Mesenchymal stem cell (in vitro differentiated cells and primary cell): Measurements from ENCODE around the gene TMEM150C.

ENCODE experiments used
- DNase-seq: peaks from one replicate; pipeline ENCODE4 v3.0.0-alpha.2; 2013
- H2AFZ ChIP-seq: one replicate; pipeline ENCODE4 v1.6.1; 2013; ENCODE audit warnings: low read depth, mild to moderate bottlenecking, control low read depth, inconsistent platforms, low read length, moderate library complexity
- H2AK5ac ChIP-seq: 2 replicates; pipeline ENCODE4 v1.6.1; 2013; ENCODE audit warnings: low read length, moderate library complexity, mild to moderate bottlenecking, inconsistent platforms; ENCODE audit not compliant: severe bottlenecking
- H2BK120ac ChIP-seq: one replicate; pipeline ENCODE4 v1.6.1; 2013; ENCODE audit warnings: low read depth, mild to moderate bottlenecking, inconsistent platforms, low read length, moderate library complexity
- H2BK12ac ChIP-seq, 2 experiments: one replicate each; pipeline ENCODE4 v1.6.1; 2013; ENCODE audit warnings: inconsistent platforms in 2 of 2, low read length in 2 of 2, mild to moderate bottlenecking in 2 of 2, moderate library complexity in 2 of 2, control low read depth in 1 of 2
- H2BK15ac ChIP-seq: one replicate; pipeline ENCODE4 v1.6.1; 2013; ENCODE audit warnings: mild to moderate bottlenecking, low read depth, inconsistent platforms; ENCODE audit not compliant: poor library complexity, severe bottlenecking
- H2BK5ac ChIP-seq: 2 replicates; pipeline ENCODE4 v1.6.1; 2013; ENCODE audit warnings: low read depth, mild to moderate bottlenecking, low read length, control low read depth, inconsistent platforms; ENCODE audit not compliant: poor library complexity, severe bottlenecking
- H3K14ac ChIP-seq, 2 experiments: one replicate each; pipeline ENCODE4 v1.6.1; 2013; ENCODE audit warnings: inconsistent platforms in 2 of 2, low read length in 2 of 2, control low read depth in 1 of 2, mild to moderate bottlenecking in 1 of 2, moderate library complexity in 1 of 2
- H3K18ac ChIP-seq, 2 experiments: one replicate each; pipeline ENCODE4 v1.6.1; 2013; ENCODE audit warnings: inconsistent platforms in 2 of 2, low read length in 2 of 2, control low read depth in 1 of 2, low read depth in 1 of 2, mild to moderate bottlenecking in 1 of 2
- H3K23ac ChIP-seq, 2 experiments: one replicate each; pipeline ENCODE4 v1.6.1; 2013; ENCODE audit warnings: inconsistent platforms in 2 of 2, low read length in 2 of 2, mild to moderate bottlenecking in 2 of 2, moderate library complexity in 2 of 2, control low read depth in 1 of 2
- H3K27ac ChIP-seq: 2 replicates; pipeline ENCODE4 v1.5.1; 2013; ENCODE audit warnings: mild to moderate bottlenecking, moderate library complexity, low read length, control low read depth, inconsistent platforms; ENCODE audit not compliant: poor library complexity, severe bottlenecking
- H3K27me3 ChIP-seq, 2 experiments: 2 replicates each; pipeline versions ENCODE4 v1.6.1 to v1.7.0; 2013; ENCODE audit warnings: low read length in 2 of 2, mild to moderate bottlenecking in 2 of 2, moderate library complexity in 2 of 2, control low read depth in 1 of 2, inconsistent platforms in 1 of 2; ENCODE audit not compliant: control insufficient read depth in 1 of 2, insufficient read depth in 1 of 2
- H3K36me3 ChIP-seq, 2 experiments: 2 replicates each; pipeline versions ENCODE4 v1.6.1 to v1.7.0; 2013; ENCODE audit warnings: low read length in 2 of 2, control low read depth in 1 of 2, inconsistent platforms in 1 of 2, low read depth in 1 of 2, mild to moderate bottlenecking in 1 of 2; ENCODE audit not compliant: insufficient read depth in 2 of 2, control insufficient read depth in 1 of 2
- H3K4ac ChIP-seq, 2 experiments: one replicate each; pipeline ENCODE4 v1.6.1; 2013; ENCODE audit warnings: inconsistent platforms in 2 of 2, low read length in 2 of 2, mild to moderate bottlenecking in 2 of 2, moderate library complexity in 2 of 2, control low read depth in 1 of 2, low read depth in 1 of 2
- H3K4me1 ChIP-seq: 2 replicates; pipeline ENCODE4 v1.6.1; 2013; ENCODE audit warnings: low read depth, low read length, control low read depth; ENCODE audit not compliant: control insufficient read depth, insufficient read depth
- H3K4me2 ChIP-seq: 2 replicates; pipeline ENCODE4 v1.6.1; 2013; ENCODE audit warnings: low read length, mild to moderate bottlenecking, inconsistent platforms; ENCODE audit not compliant: poor library complexity, severe bottlenecking
- H3K4me3 ChIP-seq, 2 experiments: 2 replicates each; pipeline versions ENCODE4 v1.5.1 to v1.7.0; 2013; ENCODE audit warnings: low read length in 2 of 2, mild to moderate bottlenecking in 2 of 2, control low read depth in 1 of 2, low read depth in 1 of 2; ENCODE audit not compliant: insufficient read depth in 1 of 2
- H3K79me1 ChIP-seq: replicated peaks from 2 replicates; pipeline ENCODE4 v1.6.1; 2013; ENCODE audit warnings: mild to moderate bottlenecking, control low read depth, low read length, inconsistent platforms; ENCODE audit not compliant: poor library complexity, severe bottlenecking
- H3K9ac ChIP-seq: 2 replicates; pipeline ENCODE4 v1.7.0; 2013; ENCODE audit warnings: mild to moderate bottlenecking, low read length, moderate library complexity
- H3K9me3 ChIP-seq: 2 replicates; pipeline ENCODE4 v1.7.0; 2013; ENCODE audit warnings: mild to moderate bottlenecking, low read length; ENCODE audit not compliant: control insufficient read depth
- H4K8ac ChIP-seq: one replicate; pipeline ENCODE4 v1.6.1; 2013; ENCODE audit warnings: inconsistent platforms, mild to moderate bottlenecking, low read length, moderate library complexity
- H4K91ac ChIP-seq: one replicate; pipeline ENCODE4 v1.6.1; 2013; ENCODE audit warnings: mild to moderate bottlenecking, low read length, inconsistent platforms
- WGBS: methylation state at CpG from one replicate; pipeline ENCODE4 v1.1.7; 2013; ENCODE audit warnings: mixed read lengths; 5-methylcytosine and 5-hydroxymethylcytosine counted together

TMEM150C gene

DNA sequence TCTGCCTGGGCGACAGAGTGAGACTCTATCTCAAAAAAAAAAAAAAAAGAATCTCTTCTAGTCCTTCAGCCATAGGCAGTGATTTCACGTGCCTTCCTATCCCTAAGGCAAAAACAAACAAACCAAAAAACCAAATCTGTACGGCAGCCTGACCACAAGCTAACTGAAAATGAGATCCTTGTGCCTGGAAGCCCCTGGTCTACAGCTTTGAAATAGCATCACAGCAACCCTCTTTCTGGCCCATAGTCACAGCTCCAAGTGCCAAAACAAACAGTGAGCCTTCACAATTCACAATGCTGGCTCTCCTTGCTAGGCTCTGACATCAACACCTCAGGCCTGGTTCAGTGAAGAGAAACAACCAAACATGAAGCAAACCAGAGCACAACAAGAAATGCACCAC is 46.1 kb downstream of the TMEM150C start:
- H2AFZ ChIP-seq, result no peak overlapping the region
- no peak overlapping the region for H3K4ac ChIP-seq
- H2BK5ac ChIP-seq, result no peak overlapping the region
- H3K9me3 ChIP-seq, result no peaks in the 10 kb centered on the region
- H2BK15ac ChIP-seq, result no peak overlapping the region
- H3K18ac ChIP-seq, result no peak overlapping the region
- no peak overlapping the region for H4K91ac ChIP-seq
- H4K8ac ChIP-seq, result no peak overlapping the region
- no peak overlapping the region for H2AK5ac ChIP-seq
- no peaks in the 10 kb centered on the region for H3K36me3 ChIP-seq
- no peaks in the 10 kb centered on the region for H3K27me3 ChIP-seq
- H3K9ac ChIP-seq, result no peak overlapping the region
- peak; percentile 18 for DNase-seq
- no peak overlapping the region for H3K4me2 ChIP-seq
- no peak overlapping the region for H3K4me3 ChIP-seq
- H3K4me1 ChIP-seq, result peaks cover 10% of the 10 kb centered on the region
- no peak overlapping the region for H3K23ac ChIP-seq
- H2BK12ac ChIP-seq, result no peak overlapping the region
- H3K27ac ChIP-seq, result no peak overlapping the region
- WGBS, result 76% methylated on average over 3 of the region's 3 CpGs
- H2BK120ac ChIP-seq, result no peak overlapping the region
- H3K79me1 ChIP-seq, result no peaks in the 10 kb centered on the region
- no peak overlapping the region for H3K14ac ChIP-seq

DNA sequence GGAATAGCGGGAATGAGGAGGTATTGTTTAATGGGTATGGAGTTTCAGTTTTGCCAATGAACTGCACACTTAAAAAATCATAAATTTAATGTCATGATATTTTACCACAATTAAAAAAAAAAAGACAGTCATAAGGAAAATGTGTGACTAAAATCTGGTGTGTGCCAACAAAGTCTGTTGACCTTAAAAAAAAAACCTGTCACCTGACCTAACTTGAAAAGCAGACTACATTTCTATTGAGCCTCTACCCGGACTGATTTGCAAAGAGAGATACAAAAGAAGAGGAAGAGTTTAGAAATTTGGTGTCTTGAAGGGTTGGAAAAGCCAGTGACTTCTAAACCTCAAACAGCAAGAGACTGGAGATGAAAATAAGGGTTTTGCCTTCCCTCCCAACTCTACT is 48.4 kb downstream of the TMEM150C start:
- Histone ChIP-seq H3K4me1 (peaks cover 5% of the 10 kb centered on the region), H3K23ac (no peak overlapping the region), H3K4ac (no peak overlapping the region), H3K79me1 (no peaks in the 10 kb centered on the region), H3K9me3 (no peaks in the 10 kb centered on the region), H4K8ac (no peak overlapping the region), H3K18ac (no peak overlapping the region), H3K4me3 (no peak overlapping the region), H3K36me3 (no peaks in the 10 kb centered on the region), H3K9ac (no peak overlapping the region), H3K27ac (no peak overlapping the region), H2BK15ac (no peak overlapping the region), H2BK12ac (no peak overlapping the region), H3K14ac (no peak overlapping the region), H4K91ac (no peak overlapping the region), H2BK5ac (no peak overlapping the region), H3K4me2 (no peak overlapping the region), H2BK120ac (no peak overlapping the region), H2AFZ (no peak overlapping the region), H2AK5ac (no peak overlapping the region), H3K27me3 (no peaks in the 10 kb centered on the region)
- no peak for DNase-seq
- WGBS, result 71% methylated on average over 1 of the region's 2 CpGs

DNA sequence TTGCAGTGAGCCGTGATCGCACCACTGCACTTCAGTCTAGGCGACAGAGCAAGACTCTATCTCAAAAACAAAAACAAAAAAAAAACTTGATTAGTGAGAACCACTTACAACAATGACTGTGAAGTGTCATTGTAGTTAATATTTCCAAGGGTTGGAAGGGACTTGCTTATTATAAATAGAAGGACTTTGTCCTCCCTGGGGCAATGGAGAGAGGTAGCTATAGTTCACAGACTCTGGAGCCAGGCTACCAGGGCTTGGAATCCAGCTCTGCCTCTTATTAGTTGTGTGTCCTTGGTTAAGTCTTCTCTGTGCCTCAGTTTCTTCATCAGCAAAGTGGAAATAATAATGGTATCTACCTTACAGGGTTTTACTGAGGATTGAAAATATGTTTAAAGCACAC is 51.6 kb downstream of the TMEM150C start:
- H2BK120ac ChIP-seq, result no peak overlapping the region
- no peak overlapping the region for H3K18ac ChIP-seq
- no peak overlapping the region for H4K91ac ChIP-seq
- no peak overlapping the region for H4K8ac ChIP-seq
- H3K23ac ChIP-seq, result no peak overlapping the region
- WGBS, result no CpG with 5 or more reads among the region's 3 CpGs
- no peak overlapping the region for H3K27ac ChIP-seq
- H3K4me1 ChIP-seq, result no peaks in the 10 kb centered on the region
- no peak overlapping the region for H2AK5ac ChIP-seq
- no peak overlapping the region for H2BK5ac ChIP-seq
- no peaks in the 10 kb centered on the region for H3K36me3 ChIP-seq
- no peak overlapping the region for H3K14ac ChIP-seq
- H3K4me2 ChIP-seq, result no peak overlapping the region
- no peak overlapping the region for H2BK12ac ChIP-seq
- H3K4me3 ChIP-seq, result no peak overlapping the region
- no peak overlapping the region for H2AFZ ChIP-seq
- no peaks in the 10 kb centered on the region for H3K9me3 ChIP-seq
- H3K79me1 ChIP-seq, result no peaks in the 10 kb centered on the region
- H2BK15ac ChIP-seq, result no peak overlapping the region
- H3K27me3 ChIP-seq, result no peaks in the 10 kb centered on the region
- DNase-seq, result no peak
- no peak overlapping the region for H3K4ac ChIP-seq
- H3K9ac ChIP-seq, result no peak overlapping the region

DNA sequence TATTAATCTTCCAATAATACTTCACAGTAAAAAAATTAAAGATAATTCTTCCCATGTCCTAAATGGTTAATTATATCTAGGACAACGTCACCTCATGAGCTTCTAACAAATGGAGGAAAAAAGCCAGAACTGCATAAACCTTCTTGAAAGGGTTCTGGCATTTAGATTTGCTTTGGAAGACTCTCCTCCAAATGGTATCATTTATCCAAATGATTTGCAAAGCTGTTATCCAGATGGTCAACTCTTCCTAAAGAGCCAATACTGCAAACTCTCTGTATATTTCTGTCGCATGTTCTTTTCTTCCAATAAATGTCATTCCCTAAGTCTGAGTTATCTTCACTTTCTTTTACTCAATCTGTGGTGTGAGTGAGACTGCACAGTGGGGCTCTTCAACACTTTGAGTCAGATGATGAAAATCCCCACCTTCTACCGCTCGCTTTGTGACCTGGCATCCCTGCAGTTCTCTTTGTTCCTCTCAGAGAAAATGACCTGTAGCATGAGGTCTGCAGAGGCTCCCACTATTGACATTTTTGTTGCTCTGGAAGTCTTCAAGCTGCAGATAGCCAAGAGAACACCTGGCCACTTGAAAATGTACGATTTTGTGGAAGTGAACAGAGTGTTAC is 52.9 kb downstream of the TMEM150C start:
- H2AK5ac ChIP-seq, result no peak overlapping the region
- no peak overlapping the region for H2BK12ac ChIP-seq
- H3K27me3 ChIP-seq, result no peaks in the 10 kb centered on the region
- H2BK120ac ChIP-seq, result no peak overlapping the region
- no peak overlapping the region for H3K4me2 ChIP-seq
- H3K4ac ChIP-seq, result no peak overlapping the region
- H2BK5ac ChIP-seq, result no peak overlapping the region
- no peaks in the 10 kb centered on the region for H3K36me3 ChIP-seq
- DNase-seq, result no peak
- H2BK15ac ChIP-seq, result no peak overlapping the region
- no peak overlapping the region for H4K91ac ChIP-seq
- no peaks in the 10 kb centered on the region for H3K9me3 ChIP-seq
- H3K23ac ChIP-seq, result no peak overlapping the region
- H3K4me3 ChIP-seq, result no peak overlapping the region
- no peak overlapping the region for H3K9ac ChIP-seq
- no peak overlapping the region for H4K8ac ChIP-seq
- no peaks in the 10 kb centered on the region for H3K4me1 ChIP-seq
- H3K27ac ChIP-seq, result no peak overlapping the region
- H2AFZ ChIP-seq, result no peak overlapping the region
- H3K79me1 ChIP-seq, result no peaks in the 10 kb centered on the region
- H3K14ac ChIP-seq, result no peak overlapping the region
- 89% methylated on average over 4 of the region's 5 CpGs for WGBS
- H3K18ac ChIP-seq, result no peak overlapping the region
